ENCODE data around the gene FKBP1A.

The FKBP1A gene

GRCh38 chr20:1338801-1339200, 54.1 kb downstream of the FKBP1A start:
- no peak for DNase-seq (ENCODE audit: low read depth)
- TF ChIP-seq POLR2A (IDR thresholded peaks at IDR 0.05; ENCODE audit: extremely low read depth, insufficient read length): no peak
- TF ChIP-seq MYC (IDR thresholded peaks at IDR 0.05; ENCODE audit: low read depth, low read length): no peak
- TF ChIP-seq, protein P1, sequence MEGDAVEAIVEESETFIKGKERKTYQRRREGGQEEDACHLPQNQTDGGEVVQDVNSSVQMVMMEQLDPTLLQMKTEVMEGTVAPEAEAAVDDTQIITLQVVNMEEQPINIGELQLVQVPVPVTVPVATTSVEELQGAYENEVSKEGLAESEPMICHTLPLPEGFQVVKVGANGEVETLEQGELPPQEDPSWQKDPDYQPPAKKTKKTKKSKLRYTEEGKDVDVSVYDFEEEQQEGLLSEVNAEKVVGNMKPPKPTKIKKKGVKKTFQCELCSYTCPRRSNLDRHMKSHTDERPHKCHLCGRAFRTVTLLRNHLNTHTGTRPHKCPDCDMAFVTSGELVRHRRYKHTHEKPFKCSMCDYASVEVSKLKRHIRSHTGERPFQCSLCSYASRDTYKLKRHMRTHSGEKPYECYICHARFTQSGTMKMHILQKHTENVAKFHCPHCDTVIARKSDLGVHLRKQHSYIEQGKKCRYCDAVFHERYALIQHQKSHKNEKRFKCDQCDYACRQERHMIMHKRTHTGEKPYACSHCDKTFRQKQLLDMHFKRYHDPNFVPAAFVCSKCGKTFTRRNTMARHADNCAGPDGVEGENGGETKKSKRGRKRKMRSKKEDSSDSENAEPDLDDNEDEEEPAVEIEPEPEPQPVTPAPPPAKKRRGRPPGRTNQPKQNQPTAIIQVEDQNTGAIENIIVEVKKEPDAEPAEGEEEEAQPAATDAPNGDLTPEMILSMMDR (IDR thresholded peaks at IDR 0.05; ENCODE audit: low read depth, low read length): no peak
- no peak for TF ChIP-seq MAX (IDR thresholded peaks at IDR 0.05; ENCODE audit: low read depth, low read length)
- no peak overlapping the region for H3K4me3 ChIP-seq (ENCODE audit: low read depth, low read length)

GRCh38 chr20:1338096-1338495, 54.8 kb downstream of the FKBP1A start:
- no peak for TF ChIP-seq MYC (IDR thresholded peaks at IDR 0.05; ENCODE audit: low read depth, low read length)
- TF ChIP-seq, protein P1 (IDR thresholded peaks at IDR 0.05; ENCODE audit: low read depth, low read length): no peak

GRCh38 chr20:1337441-1337840, 55.4 kb downstream of the FKBP1A start:
- H3K4me3 ChIP-seq (ENCODE audit: low read depth, low read length): no peak overlapping the region
- no peak for DNase-seq (ENCODE audit: low read depth)
- TF ChIP-seq MYC (IDR thresholded peaks at IDR 0.05; ENCODE audit: low read depth, low read length): no peak
- TF ChIP-seq, protein P1 (IDR thresholded peaks at IDR 0.05; ENCODE audit: low read depth, low read length): no peak
- TF ChIP-seq MAX (IDR thresholded peaks at IDR 0.05; ENCODE audit: low read depth, low read length): no peak
- TF ChIP-seq POLR2A (IDR thresholded peaks at IDR 0.05; ENCODE audit: extremely low read depth, insufficient read length): no peak

More at GRCh38 chr20:1338096-1338495, 54.8 kb downstream of the FKBP1A start:
- no peak overlapping the region for H3K4me3 ChIP-seq (ENCODE audit: low read depth, low read length)
- no peak for DNase-seq (ENCODE audit: low read depth)

DNA sequence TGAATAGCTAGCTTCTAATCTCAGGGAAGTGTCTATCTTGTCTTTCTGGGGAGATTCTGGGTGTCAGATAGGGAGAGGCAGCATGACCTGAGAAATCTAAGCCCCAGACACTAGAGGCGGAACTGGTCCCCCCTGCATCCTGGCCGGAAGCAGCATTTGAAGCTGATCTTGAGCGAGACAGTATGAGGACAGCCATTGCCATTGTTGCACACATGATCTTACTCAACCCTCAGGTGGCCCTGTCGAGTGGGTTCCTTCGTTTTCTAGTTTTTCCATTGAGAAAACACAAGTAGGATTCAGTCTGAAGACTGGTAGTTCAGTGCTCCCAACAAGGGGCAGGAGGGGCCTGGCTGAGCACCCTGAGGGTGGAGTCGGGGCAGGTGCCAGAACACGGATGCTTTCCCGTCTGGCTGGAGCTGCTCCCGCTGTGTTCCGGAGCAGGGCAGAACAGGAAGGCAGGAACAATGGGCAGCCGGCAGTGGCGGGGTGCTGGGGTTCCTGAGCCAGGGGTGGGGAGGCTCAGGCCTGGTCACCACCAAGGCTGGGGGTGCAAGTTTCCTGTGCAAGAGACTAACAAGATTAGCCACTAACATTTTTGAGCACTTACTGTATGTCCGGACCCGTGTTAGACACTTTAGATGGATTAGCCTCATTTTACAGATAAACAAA, 56.0 kb downstream of the FKBP1A start:
- DNase-seq (ENCODE audit: low read depth): no peak
- TF ChIP-seq MYC (IDR thresholded peaks at IDR 0.05; ENCODE audit: low read depth, low read length) (no peak), POLR2A (IDR thresholded peaks at IDR 0.05; ENCODE audit: extremely low read depth, insufficient read length) (no peak), MAX (IDR thresholded peaks at IDR 0.05; ENCODE audit: low read depth, low read length) (no peak)
- TF ChIP-seq, protein P1 (IDR thresholded peaks at IDR 0.05; ENCODE audit: low read depth, low read length): no peak

DNA sequence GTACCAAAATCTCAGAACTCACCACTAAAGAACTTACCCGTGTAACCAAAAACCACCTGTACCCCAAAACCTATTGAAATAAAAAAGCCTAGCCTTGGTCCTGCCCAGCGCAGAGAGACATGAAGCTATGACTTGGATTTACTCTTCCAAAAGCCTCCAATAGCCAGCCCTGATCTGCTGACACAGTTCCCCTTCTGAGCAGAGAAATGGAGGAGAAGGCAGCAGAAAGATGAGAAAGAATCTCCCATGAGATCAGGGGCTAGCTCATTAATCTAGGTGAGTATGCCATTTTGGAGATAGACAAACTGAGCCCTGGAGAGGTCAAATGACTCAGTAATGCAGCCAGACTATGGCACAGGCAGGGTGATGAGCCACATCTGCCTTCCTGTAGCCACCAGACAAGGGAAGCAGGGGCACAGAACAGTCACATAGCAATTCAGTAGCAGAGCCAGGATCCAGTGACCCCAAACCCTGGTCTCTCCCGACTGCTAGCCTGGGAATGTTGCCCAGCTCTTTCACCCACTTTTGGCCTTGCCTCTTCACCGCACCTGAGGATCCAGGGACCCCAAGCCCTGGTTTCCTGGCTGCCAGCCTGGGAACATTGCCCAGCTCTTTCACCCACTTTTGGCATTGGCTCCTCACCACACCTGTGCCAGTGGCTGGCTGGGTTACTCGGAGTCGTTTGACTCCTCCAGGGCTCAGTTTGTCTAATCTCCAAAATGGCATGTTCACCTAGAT, 56.7 kb downstream of the FKBP1A start:
- DNase-seq (ENCODE audit: low read depth): no peak
- no peak overlapping the region for H3K4me3 ChIP-seq (ENCODE audit: low read depth, low read length)
- no peak for TF ChIP-seq POLR2A (IDR thresholded peaks at IDR 0.05; ENCODE audit: extremely low read depth, insufficient read length)
- no peak for TF ChIP-seq MAX (IDR thresholded peaks at IDR 0.05; ENCODE audit: low read depth, low read length)
- no peak for TF ChIP-seq MYC (IDR thresholded peaks at IDR 0.05; ENCODE audit: low read depth, low read length)
- TF ChIP-seq, protein P1 (IDR thresholded peaks at IDR 0.05; ENCODE audit: low read depth, low read length): no peak

More for the DNA sequence above, 56.0 kb downstream of the FKBP1A start:
- H3K4me3 ChIP-seq (ENCODE audit: low read depth, low read length): no peak overlapping the region
